ENCODE results near the gene SSTR3.
"Not testable (repeated sequence)": the region's sequence is repeated elsewhere in the genome, so short reads cannot be mapped to it uniquely, and the experiment has no call there.

Gene SSTR3

GRCh38 chr22:37173709-37174108 is 38.6 kb downstream of the SSTR3 start:
- POLR2A ChIA-PET: no interaction called here
- CTCF ChIA-PET: interaction anchor here (1.4 to 8.2 kb wide), 3 partner anchors 18 to 25 kb away, joined by 4 to 51 read pairs (median 6); no protein-coding TSS in a partner anchor

GRCh38 chr22:37172266-37173245 is 39.7 kb downstream of the SSTR3 start:
- POLR2A ChIA-PET: no interaction called here
- no peak for DNase-seq (ENCODE audit: extremely low spot score)
- CTCF ChIA-PET: interaction anchor here (1.4 to 2.1 kb wide), 3 partner anchors 9 to 27 kb away, joined by 4 to 13 read pairs (median 5); no protein-coding TSS in a partner anchor
- TF ChIP-seq CTCF (IDR thresholded peaks at IDR 0.05; ENCODE audit: control extremely low read depth, extremely low read depth, low read depth, missing control alignments): no peak

More at GRCh38 chr22:37173709-37174108, 38.6 kb downstream of the SSTR3 start:
- no peak for DNase-seq (ENCODE audit: extremely low spot score)
- TF ChIP-seq CTCF (IDR thresholded peaks at IDR 0.05; ENCODE audit: control extremely low read depth, extremely low read depth, low read depth, missing control alignments): no peak

GRCh38 chr22:37171662-37172061 is 40.6 kb downstream of the SSTR3 start:
- DNase-seq (ENCODE audit: extremely low spot score): no peak
- ChIA-PET CTCF (interaction anchor here (1.2 to 2.1 kb wide), 3 partner anchors 8 to 28 kb away, joined by 3 to 13 read pairs (median 5); no protein-coding TSS in a partner anchor), POLR2A (no interaction called here)
- TF ChIP-seq CTCF (IDR thresholded peaks at IDR 0.05; ENCODE audit: control extremely low read depth, extremely low read depth, low read depth, missing control alignments): no peak

GRCh38 chr22:37170689-37171405 is 41.4 kb downstream of the SSTR3 start:
- DNase-seq (ENCODE audit: extremely low spot score): not testable (repeated sequence)
- CTCF ChIA-PET: interaction anchor here (1.2 to 2.1 kb wide), 4 partner anchors 10 to 29 kb away, joined by 3 to 13 read pairs (median 4); no protein-coding TSS in a partner anchor
- POLR2A ChIA-PET: interaction anchor here (0.9 kb wide), 1 partner anchor 1772 kb away, joined by 7 read pairs; no protein-coding TSS in a partner anchor

- ChIA-PET POLR2A (interaction anchor here (0.9 kb wide), 1 partner anchor 1773 kb away, joined by 7 read pairs; no protein-coding TSS in a partner anchor), CTCF (interaction anchor here (1.3 kb wide), 2 partner anchors 10 to 30 kb away, joined by 4 to 5 read pairs; no protein-coding TSS in a partner anchor)
- TF ChIP-seq CTCF (IDR thresholded peaks at IDR 0.05; ENCODE audit: control extremely low read depth, extremely low read depth, low read depth, missing control alignments): no peak
- no peak for DNase-seq (ENCODE audit: extremely low spot score)
These were observed 42.2 kb downstream of the SSTR3 start for GRCh38 chr22:37169947-37170688.

GRCh38 chr22:37169406-37169805 is 42.9 kb downstream of the SSTR3 start:
- POLR2A ChIA-PET: no interaction called here
- DNase-seq (ENCODE audit: extremely low spot score): no peak
- CTCF ChIA-PET: no interaction called here
- TF ChIP-seq CTCF (IDR thresholded peaks at IDR 0.05; ENCODE audit: control extremely low read depth, extremely low read depth, low read depth, missing control alignments): no peak
